HG02623 (cell line): ENCODE results near the gene PTPRE.

Experiments
- ATAC-seq: cut with Tn5 transposase; IDR thresholded peaks from one replicate; pipeline ENCODE4 v1.9.1; 2021; ENCODE audit warnings: moderate library complexity; ENCODE audit not compliant: unreplicated experiment

PTPRE gene

DNA sequence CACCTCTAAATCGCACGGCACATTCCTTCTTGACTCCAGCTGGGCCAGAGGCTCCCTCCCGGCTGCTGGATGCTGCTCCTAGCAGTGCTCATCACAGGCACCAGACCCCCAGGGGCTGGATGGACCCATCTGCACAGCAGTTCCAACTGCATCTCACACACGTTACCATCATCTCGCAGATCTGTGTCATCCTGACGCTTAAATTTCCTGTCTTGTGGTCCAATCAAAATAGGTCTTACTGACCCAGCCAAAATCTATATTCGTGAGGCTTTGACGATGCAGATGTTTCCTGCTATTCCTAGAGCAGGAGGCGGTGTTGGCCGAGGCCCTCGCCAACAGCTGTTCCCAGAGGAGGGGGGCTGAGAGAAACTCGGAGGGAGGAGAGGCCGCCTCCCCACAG is 111.3 kb downstream of the PTPRE start:
- ATAC-seq = no peak

GRCh38 chr10:128018691-128019090 is 111.8 kb downstream of the PTPRE start:
- no peak for ATAC-seq

DNA sequence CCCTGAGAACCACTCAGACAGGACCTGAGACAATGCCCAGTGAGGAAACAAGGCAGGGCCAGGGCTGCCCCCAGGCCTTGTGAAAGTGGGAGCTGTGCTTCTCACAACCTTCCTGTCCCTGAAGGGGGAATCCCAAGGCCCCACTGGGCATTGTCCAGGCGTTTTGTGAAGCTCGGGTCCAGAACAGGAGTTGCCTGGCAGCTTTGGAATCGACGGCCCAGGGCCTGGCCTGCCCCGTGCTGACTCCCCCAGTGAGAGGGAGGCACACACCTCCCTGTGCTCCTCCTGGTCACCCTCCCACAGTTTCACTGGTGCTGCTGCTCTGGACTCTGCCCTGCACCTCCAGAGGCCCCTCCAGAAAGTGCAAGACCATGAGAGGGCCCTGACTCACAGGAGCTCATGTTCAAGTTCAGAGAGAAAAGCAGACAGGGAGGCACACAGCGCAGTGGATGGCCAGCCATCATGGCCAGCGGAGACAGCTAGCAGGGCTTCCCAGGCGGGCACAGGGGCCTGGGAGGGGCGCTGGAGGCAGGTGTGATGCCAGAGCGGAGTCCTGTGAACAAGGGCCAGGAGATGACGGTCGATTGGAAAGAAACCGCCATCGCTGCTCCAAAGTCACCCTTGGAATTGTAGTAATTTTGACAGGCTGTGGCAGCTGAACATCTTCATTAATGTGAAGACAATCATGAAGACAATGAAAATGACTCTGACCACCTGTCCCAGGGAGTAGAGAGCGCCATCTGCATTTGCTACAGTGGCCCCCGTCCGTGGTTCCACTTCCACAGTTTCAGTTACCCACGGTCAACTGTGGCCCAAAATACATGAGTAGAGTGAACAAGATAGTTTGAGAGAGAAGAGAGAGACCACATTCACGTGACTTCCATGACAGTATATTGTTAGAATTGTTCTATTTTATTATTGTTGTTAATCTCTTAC is 115.6 kb downstream of the PTPRE start:
- no peak for ATAC-seq

- ATAC-seq = no peak
Observed at GRCh38 chr10:128024426-128024825, 117.5 kb downstream of the PTPRE start.

DNA sequence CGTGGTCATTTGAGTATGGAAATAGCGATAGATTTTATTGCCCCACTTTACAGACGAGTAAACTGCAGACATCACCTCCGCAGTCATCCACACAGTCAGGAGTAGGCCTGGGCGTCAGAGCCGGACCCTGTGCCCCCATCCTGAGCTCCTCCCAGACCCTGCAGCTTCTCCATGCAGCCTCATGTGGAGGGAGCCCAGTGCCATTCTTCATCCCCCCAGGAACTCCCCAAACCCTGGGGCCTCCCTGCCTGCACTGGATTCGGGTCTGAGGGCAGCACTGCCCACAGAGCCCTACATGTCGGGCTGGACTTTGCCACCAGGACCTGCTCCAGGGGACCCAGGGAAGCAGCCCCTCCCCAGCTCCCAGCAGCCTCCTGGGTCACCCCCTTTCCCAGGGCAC is 118.5 kb downstream of the PTPRE start:
- ATAC-seq = no peak

GRCh38 chr10:128025951-128026350 is 119.0 kb downstream of the PTPRE start:
- ATAC-seq = no peak

- no peak for ATAC-seq
Observed at GRCh38 chr10:128026615-128027300, 119.9 kb downstream of the PTPRE start.

DNA sequence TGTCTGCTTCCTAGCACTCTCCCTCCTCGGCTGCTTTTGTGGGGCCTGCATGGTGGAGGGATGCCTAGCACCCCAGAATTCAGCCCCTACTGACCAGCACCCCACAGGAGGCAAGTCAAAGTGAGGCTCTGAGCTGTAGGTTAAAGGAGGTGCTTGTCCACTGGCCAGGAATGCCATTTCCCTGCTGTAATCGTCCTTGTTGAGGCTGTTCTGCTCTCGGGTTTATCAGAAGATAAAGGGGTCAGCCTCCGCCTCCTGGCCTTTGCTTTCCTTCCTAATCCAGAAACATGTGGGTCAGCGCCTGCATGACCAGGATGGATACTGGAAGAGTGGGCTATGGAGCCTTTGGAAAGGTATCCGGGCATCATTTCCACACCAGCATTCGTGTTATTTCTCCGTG is 120.4 kb downstream of the PTPRE start:
- ATAC-seq = no peak

- no peak for ATAC-seq
Observed at GRCh38 chr10:128027822-128028507, 121.1 kb downstream of the PTPRE start.

DNA sequence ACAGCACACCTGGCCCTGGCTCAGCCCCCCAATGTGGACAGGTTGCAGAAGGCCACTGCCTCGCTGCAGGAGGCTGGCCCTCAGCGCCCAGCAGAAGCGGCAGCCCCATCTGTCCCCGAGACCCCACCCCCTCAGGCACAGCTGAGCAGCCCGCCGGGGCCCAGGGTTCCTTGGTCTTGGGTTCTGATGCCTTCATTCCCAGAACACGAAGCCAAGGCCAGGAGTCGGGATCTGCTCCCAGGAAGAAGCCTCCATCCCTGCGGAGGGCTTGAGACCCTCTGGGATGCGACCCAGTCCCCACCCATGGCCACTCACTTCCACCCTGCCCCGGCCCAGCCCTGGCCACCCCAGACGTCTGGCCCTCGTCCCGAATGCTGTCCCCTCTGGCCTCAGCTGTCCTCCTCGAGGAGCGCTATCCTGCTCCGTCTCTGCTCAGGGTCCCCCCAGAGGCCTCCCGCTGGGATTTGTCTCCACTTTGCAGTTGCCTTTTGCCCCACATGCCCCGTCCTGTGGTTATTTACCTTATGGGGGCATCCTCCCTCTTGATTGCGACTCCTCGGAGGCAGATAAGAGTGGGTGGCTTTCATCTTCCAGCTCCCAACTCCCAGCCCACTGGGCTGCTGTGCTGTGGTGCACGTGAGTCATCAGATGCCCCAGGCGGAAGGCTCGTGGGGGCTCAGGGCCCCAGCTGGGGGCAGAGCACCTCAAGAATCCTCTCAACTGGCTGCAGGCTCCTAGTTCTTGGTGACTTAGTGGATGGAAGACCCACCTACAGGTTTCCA is 121.8 kb downstream of the PTPRE start:
- no peak for ATAC-seq

DNA sequence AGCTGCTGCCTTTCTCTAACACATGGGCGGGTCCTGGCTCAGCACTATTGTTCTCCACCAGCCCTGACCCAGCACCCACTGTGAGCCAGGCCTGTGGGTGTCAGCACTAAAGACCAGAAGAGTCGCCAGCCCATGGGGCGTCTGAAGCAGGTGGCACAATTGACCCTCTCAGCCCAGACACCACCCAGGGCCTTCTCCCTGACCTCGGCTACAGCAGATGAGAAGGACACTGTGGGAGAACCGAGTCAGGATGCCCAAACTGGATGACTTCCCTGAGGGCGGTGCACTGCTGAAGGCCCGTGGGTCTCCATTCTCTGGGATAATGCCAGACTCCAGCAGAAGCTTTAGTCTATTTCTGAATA is 122.4 kb downstream of the PTPRE start:
- no peak for ATAC-seq

DNA sequence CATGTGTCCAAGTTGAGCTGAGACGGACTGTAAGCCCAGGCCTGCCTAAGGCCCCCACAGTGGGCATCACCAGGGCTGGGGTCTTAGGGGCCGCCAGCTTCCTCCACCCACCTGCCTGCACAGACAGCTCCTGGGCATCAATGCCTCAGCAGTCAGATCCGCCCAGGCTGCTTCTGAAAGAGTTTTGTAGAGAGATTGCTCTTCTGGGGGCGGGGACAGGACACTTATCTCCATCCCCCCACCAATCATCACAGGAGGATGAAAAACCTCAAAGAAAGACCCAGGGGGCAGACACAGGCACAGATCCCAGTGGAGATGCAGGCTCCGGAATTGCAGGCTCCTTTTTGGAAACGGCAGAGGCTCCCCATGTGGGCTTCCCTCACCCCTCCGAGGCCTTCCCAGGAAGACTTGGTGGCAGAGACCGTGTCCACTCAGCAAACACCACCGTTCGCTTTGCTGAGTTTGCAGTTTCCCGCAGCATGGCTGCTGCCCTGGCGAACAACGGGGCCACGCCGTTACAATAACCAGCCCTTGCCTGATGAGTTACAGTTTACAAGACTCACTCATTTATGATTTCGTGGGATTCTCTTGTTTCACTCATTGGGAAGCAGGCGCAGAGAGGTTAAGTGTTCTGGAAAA is 122.9 kb downstream of the PTPRE start:
- no peak for ATAC-seq

GRCh38 chr10:128030498-128031072 is 123.7 kb downstream of the PTPRE start:
- no peak for ATAC-seq

GRCh38 chr10:128031216-128031615 is 124.3 kb downstream of the PTPRE start:
- no peak for ATAC-seq

- ATAC-seq = no peak
Observed at GRCh38 chr10:128032466-128032865, 125.6 kb downstream of the PTPRE start.

DNA sequence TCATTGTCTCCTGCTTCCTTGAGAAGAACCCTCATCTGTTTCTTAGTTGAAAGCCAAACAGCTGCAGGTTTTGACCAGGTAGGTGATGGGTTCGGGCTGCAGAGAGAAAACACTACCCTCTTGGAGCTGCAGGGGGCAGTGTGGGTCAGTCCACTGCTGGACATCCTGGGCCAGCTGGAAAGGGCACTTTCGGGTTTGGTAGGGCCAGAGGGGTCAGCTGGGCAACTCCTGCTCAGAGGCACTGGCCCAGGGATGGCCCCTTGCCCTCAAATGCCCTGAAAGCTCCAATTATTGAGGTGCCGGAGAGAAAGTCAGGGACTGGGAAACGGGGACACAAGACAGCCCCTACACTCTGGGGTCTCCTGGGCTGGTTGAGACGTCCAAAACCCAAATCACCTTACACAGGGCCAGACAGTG is 128.7 kb downstream of the PTPRE start:
- no peak for ATAC-seq

GRCh38 chr10:128036011-128036615 is 129.2 kb downstream of the PTPRE start:
- ATAC-seq = no peak

- ATAC-seq = no peak
Observed at GRCh38 chr10:128036746-128037543, 130.0 kb downstream of the PTPRE start.

DNA sequence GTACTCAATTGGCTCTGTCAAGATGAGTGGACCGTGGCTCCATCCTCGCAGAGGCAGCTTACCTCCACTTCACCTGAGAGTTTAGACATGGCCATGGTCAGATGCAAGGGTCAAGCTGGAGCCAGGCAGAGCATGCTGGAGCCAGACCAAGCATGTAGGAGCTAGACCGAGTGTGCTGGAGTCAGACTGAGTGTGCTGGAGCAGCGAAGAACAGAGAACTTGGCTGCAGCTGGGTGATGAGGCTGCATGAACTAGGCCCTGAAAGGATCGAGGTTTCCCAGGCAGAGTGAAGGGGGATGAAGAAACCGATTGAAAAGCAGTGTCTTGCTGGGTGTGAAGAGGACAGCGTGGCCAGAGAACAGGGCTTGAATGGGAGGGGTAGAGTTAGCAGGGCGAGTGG is 133.2 kb downstream of the PTPRE start:
- ATAC-seq = no peak
